OCI-LY3 (cell line): ENCODE data around the gene ADD1.

Source experiments
- H2AFZ ChIP-seq: fragments of 200-600, 300-600 bp; shearing (Covaris generic); 2 replicates; pipeline ENCODE4 v1.6.0; 2014; ENCODE audit warnings: antibody characterized with exemption, low read depth, low read length
- H3K27ac ChIP-seq: fragments of 200-600, 300-600 bp; sonication (generic); 2 replicates; pipeline ENCODE4 v1.5.1; 2014; ENCODE audit warnings: mild to moderate bottlenecking, low read length, moderate library complexity, mixed read lengths
- H3K27me3 ChIP-seq: fragments of 200-600, 300-600 bp; sonication (generic); 2 replicates; pipeline ENCODE4 v1.6.1; 2014; ENCODE audit warnings: low read depth, low read length, mixed read lengths
- H3K36me3 ChIP-seq: fragments of 200-600, 300-600 bp; sonication (generic); replicated peaks from 2 replicates; pipeline ENCODE3; 2014; ENCODE audit warnings: low read depth, low read length, mixed read lengths
- H3K4me1 ChIP-seq: fragments of 300-600, 200-600 bp; sonication (generic); 2 replicates; pipeline ENCODE4 v1.6.1; 2014; ENCODE audit warnings: low read length, mixed read lengths
- H3K4me2 ChIP-seq: fragments of 200-600, 300-600 bp; sonication (generic); 2 replicates; pipeline ENCODE4 v1.6.1; 2014; ENCODE audit warnings: low read length, mixed read lengths
- H3K4me3 ChIP-seq: fragments of 300-600, 200-600 bp; sonication (generic); 2 replicates; pipeline ENCODE4 v1.5.1; 2014; ENCODE audit warnings: antibody characterized with exemption, mild to moderate bottlenecking, low read length, moderate library complexity
- H3K79me2 ChIP-seq: fragments of 300-600, 200-600 bp; shearing (Covaris generic); 2 replicates; pipeline ENCODE4 v1.6.1; 2014; ENCODE audit warnings: mild to moderate bottlenecking, low read length, mixed read lengths
- H3K9ac ChIP-seq: fragments of 300-600, 200-600 bp; shearing (Covaris generic); 2 replicates; pipeline ENCODE4 v1.6.0; 2014; ENCODE audit warnings: mild to moderate bottlenecking, low read length, moderate library complexity
- H3K9me3 ChIP-seq: fragments of 200-600, 300-600 bp; shearing (Covaris generic); 2 replicates; pipeline ENCODE4 v1.6.1; 2014; ENCODE audit warnings: low read length, mixed read lengths; ENCODE audit not compliant: insufficient read depth
- H4K20me1 ChIP-seq: fragments of 200-600, 300-600 bp; sonication (generic); 2 replicates; pipeline ENCODE4 v1.6.1; 2016; ENCODE audit warnings: low read length, mixed read lengths; ENCODE audit not compliant: insufficient read depth
- EZH2phosphoT487 ChIP-seq: fragments of 200-600 bp; shearing (Covaris generic); IDR thresholded peaks from 2 replicates; pipeline ENCODE4 v1.6.1; 2018; ENCODE audit warnings: antibody characterized with exemption, mixed run types, low read depth
- TF ChIP-seq, protein P1 (sequence below): fragments of 200-600, 300-600 bp; sonication (generic); IDR thresholded peaks from 2 replicates; pipeline ENCODE4 v1.5.1; 2014; ENCODE audit warnings: antibody characterized with exemption, low read length, low read depth

Gene ADD1

DNA sequence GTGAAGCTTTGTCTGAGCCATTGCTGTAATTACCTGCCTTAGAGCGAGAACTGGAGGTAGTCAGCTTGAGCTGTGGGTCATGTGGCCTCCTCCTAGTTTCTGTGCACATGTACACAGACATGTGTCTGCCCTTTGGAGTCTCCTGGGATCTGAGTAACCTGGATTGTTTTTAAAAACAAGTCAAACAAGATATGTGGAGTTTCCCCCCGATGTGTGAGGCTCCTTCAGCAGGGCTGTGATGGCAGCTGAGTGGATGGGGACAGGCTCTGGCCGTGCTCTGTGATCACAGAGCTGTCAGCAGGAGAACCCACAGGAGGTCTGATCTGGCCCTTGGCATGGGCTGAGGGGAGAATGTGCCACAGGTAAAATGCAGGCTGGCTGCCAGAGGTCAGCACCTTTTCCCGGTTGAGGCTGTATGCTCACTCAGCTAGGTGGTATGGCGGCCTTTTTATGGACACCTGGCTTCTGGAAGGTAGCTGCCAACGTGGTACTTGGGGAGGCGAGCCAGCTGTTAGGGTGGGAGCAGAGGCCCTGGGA, 81.2 kb downstream of the ADD1 start:
- Histone ChIP-seq H4K20me1 (no peaks in the 10 kb centered on the region), H3K4me1 (no peaks in the 10 kb centered on the region; the same call in 1 of the 2 replicates), H3K9me3 (no peaks in the 10 kb centered on the region), H3K27me3 (no peaks in the 10 kb centered on the region), H2AFZ (no peak overlapping the region), H3K27ac (no peak overlapping the region), H3K4me3 (no peak overlapping the region), H3K79me2 (no peaks in the 10 kb centered on the region), H3K36me3 (peaks cover 13% of the 10 kb centered on the region), H3K9ac (no peak overlapping the region), H3K4me2 (no peak overlapping the region)
- no peak for TF ChIP-seq EZH2phosphoT487
- TF ChIP-seq, protein P1, sequence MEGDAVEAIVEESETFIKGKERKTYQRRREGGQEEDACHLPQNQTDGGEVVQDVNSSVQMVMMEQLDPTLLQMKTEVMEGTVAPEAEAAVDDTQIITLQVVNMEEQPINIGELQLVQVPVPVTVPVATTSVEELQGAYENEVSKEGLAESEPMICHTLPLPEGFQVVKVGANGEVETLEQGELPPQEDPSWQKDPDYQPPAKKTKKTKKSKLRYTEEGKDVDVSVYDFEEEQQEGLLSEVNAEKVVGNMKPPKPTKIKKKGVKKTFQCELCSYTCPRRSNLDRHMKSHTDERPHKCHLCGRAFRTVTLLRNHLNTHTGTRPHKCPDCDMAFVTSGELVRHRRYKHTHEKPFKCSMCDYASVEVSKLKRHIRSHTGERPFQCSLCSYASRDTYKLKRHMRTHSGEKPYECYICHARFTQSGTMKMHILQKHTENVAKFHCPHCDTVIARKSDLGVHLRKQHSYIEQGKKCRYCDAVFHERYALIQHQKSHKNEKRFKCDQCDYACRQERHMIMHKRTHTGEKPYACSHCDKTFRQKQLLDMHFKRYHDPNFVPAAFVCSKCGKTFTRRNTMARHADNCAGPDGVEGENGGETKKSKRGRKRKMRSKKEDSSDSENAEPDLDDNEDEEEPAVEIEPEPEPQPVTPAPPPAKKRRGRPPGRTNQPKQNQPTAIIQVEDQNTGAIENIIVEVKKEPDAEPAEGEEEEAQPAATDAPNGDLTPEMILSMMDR = no peak

DNA sequence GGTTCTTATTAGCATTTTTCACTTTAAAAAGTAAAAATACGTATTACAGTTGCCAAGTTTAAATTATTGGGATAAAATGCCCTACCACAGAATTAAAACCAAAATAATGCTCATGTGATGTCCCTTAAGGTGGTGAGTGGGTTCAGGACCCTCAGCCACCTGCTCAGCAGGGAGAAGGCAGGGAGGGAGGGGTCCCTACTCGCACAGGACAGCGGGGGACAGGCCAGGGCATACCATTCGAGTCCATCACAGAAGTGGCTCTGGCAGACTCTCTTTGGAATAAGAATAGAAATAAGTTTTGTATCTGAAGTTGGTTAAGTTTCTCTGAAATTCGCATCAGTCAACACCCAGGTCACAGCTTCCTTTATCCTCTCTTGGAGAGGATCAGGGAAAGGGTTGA, 81.9 kb downstream of the ADD1 start:
- no peak for TF ChIP-seq EZH2phosphoT487
- TF ChIP-seq, protein P1 = no peak
- Histone ChIP-seq H3K4me3 (no peak overlapping the region), H3K79me2 (no peaks in the 10 kb centered on the region), H2AFZ (no peak overlapping the region), H3K9ac (no peak overlapping the region), H3K4me1 (no peaks in the 10 kb centered on the region; the same call in 1 of the 2 replicates), H3K27me3 (no peaks in the 10 kb centered on the region), H3K36me3 (peaks cover 18% of the 10 kb centered on the region), H3K4me2 (no peak overlapping the region), H3K9me3 (no peaks in the 10 kb centered on the region), H4K20me1 (no peaks in the 10 kb centered on the region), H3K27ac (no peak overlapping the region)

DNA sequence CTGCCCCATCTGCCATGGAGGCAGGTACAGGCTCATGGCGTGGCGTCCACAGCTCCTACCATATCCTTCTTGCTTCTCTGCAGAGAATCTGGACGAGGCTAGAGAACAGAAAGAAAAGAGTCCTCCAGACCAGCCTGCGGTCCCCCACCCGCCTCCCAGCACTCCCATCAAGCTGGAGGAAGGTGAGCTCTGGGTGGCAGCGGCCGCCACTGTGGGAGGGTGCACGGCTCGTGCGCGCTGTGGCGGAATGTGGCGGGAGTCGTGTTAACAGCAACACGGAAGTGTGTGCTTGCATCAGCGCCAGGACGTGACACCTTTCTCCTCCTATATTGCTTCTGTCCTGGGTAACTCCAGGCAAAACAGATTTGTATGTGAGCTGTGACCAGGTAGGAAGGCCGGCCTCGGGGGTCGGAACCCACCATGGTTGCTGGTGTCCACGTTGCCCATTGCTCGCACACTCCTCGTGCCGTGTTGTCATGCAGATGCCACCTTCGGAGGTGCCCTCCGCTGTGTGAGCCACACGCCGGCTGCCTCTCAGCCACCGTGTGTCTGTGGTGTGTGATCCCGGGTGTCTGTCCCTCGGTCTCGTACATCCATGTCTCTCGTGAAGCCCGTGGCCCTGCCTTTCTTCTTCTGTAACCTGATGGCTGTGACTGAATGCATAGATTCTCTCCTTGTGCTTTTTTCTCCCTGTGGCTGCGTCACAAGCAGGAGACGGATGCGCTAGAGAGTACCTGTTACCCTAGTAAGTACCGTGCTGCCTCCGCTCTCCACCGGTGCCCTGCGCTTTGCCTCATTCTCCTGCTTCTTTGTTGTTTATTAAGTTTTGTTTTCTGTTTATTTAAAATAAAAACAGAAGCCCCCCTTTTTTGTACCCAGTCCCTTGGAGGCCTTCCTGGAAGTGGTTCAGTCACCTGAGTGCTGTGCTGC, 82.6 kb downstream of the ADD1 start:
- Histone ChIP-seq H3K9ac (no peak overlapping the region), H3K27me3 (no peaks in the 10 kb centered on the region), H3K9me3 (no peaks in the 10 kb centered on the region), H3K27ac (no peak overlapping the region), H2AFZ (no peak overlapping the region), H3K4me3 (no peak overlapping the region), H3K79me2 (no peaks in the 10 kb centered on the region), H3K4me1 (peaks cover 2% of the 10 kb centered on the region; the same call in 1 of the 2 replicates), H3K36me3 (peaks cover 24% of the 10 kb centered on the region), H3K4me2 (no peak overlapping the region), H4K20me1 (no peaks in the 10 kb centered on the region)
- TF ChIP-seq, protein P1 = no peak
- no peak for TF ChIP-seq EZH2phosphoT487

DNA sequence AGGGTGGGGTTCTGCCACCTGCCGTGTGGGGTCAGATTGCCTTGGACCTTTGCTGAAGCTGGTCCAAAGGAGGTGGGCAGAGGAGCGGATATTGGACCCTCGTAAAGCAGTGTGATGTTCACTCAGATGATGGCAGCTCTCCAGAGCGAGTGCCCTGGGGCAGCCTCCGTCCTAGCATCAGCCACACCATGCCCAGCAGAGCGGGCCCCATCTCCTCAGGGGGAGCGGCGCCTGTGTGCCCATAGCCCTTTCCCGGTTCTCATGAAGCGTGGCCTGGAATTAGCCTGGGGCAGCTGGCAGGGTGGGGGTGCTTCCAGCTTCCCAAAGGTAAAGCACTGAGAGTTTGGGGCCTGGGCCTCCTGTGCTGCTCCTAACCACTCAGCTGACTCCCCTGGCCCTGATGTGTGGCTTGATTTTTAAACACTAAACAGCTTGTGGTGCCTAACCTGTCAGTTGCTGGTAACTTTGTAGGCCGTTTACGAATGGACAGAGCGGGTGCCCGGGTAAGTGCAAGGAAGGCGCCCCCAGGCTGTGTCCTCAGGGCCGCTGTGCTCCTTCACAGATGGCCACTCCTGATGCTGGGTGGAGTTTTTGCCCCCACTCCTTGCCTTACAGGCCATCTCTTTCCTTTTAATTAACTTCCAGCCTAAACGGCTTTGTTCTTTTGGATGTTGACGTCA, 83.5 kb downstream of the ADD1 start:
- TF ChIP-seq EZH2phosphoT487 = no peak
- TF ChIP-seq, protein P1 = no peak
- Histone ChIP-seq H3K27ac (no peak overlapping the region), H3K27me3 (no peaks in the 10 kb centered on the region), H3K36me3 (peaks cover 24% of the 10 kb centered on the region), H3K4me2 (no peak overlapping the region), H3K79me2 (no peaks in the 10 kb centered on the region), H3K4me1 (peaks cover 12% of the 10 kb centered on the region), H4K20me1 (no peaks in the 10 kb centered on the region), H2AFZ (no peak overlapping the region), H3K4me3 (no peak overlapping the region), H3K9ac (no peak overlapping the region), H3K9me3 (no peaks in the 10 kb centered on the region)
